Measurements from ENCODE around the gene PIK3CD.
"Not testable (repeated sequence)": the region's sequence is repeated elsewhere in the genome, so short reads cannot be mapped to it uniquely, and the experiment has no call there.

PIK3CD gene

GRCh38 chr1:9690440-9691107 lies 39.0 kb downstream of the PIK3CD start:
- no peak for DNase-seq

DNA sequence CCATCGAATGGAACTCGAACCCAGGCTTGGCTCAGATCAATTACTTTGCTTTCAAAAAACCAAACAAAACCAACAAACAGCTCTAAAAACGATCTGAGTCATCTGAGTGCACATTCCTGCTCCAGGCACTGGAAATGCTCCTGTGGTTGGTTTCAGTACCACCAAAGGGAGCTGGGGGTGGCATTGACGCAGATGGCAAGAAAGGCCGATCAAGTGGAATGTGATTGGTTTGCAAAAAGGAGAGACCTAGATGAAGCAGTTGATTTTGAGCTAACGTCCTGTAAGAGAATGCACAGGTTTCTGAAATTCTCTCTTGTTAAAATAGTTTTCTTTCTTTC lies 39.5 kb downstream of the PIK3CD start:
- no peak for DNase-seq

DNA sequence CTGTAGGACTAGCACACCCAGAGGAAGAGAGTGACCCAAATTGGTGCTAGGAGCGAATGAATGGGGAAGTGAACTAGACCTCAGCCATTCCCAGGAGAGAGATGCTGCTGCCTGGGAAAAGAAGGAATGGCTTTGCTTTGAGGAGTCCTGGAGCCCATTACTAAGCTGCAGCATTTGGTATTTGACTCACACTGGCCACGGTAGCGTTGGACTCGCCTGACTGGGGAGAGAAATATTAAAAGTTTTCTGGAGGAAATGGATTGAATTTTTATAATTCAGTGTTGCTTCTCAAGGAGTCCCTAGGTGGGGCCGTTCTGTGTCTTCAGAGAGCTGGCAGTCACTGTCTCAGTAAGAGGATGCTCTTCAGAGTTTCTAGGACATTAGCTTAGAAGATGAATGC lies 40.2 kb downstream of the PIK3CD start:
- DNase-seq: no peak

DNA sequence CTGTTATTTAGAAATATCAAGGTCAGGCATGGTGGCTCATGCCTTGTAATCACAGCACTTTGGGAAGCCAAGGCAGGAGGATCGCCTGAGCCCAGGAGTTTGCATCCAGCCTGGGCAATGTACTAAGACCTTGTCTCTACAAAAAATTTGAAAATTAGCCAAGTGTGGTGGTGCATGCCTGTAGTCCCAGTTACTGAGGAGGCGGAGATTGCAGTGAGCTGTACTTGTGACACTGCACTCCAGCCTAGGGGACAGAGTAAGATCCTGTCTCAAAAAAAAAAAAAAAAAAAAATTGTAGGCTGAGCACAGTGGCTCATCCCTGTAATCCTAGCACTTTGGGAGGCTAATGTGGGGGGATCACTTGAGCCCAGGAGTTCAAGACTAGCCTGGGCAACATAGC lies 45.3 kb downstream of the PIK3CD start:
- no peak for DNase-seq

DNA sequence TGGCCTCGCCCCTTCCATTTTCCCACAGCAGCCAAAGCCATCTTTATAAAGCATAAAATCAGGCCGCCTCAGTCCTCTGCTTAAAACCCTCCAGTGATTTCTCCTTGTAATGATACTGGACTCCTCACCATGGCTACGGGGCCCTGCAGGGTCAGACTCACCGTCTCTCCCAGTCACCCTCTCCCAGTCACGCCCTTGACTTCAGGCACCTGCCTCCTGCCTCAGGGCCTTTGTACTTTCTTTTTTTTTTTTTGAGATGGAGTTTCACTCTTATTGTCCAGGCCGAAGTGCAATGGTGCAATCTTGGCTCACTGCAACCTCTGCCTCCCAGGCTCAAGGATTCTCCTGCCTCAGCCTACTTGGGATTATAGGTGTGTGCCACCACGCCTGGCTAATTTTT lies 47.8 kb downstream of the PIK3CD start:
- no peak for DNase-seq

DNA sequence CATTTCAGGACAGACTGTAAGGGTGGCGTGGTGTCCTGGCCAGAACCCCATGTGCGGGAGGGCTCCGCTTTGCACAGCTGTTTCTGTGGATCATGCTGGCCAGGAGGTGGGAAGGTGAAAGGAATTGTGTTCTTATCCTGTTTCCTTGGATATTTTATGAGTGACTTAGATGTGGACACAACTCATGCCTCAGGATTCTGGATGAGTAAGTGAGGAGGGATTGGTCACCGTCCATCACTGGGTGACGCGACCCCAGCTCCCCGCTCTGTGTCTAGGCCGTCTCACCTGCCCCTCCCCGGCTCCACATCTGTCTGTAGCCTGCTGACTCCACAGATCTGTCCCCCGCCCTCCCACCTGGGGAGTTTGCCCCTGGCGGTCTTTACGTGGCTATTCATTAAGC lies 48.8 kb downstream of the PIK3CD start:
- DNase-seq: no peak

DNA sequence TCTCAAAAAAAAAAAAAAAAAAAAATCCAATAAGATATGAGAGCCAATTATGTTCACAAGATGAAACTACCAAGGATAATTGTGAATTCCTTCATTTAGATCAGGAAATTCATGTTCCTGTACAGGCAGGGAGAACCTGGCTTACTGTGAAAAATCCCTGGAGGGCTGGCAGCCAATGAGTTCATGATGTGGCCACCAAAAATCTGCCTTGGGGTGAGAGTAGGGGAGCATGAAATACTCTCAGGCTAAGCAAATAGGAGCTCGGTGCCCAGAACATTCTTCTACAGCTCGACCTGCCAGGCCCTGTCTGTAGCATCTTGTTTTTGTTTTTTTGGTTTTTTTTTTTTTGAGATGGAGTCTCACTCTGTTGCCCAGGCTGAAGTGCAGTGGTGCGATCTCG lies 50.1 kb downstream of the PIK3CD start:
- DNase-seq: no peak

DNA sequence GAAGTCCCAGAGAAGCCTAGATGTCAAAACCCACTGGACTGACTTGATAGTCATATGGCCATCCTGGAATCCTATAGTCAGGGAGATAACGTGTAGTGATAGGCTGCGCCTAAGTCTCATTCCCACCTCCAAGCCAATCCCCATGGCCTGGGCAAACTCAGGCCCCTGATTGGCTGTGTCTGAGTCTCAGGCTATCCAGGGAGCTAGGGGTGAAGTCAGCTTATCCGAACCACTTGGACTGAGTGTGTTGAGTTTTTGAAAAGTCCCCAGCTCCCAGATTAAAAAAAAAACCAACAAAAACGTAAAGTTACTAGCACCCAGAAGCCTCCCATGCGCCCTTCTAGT lies 51.6 kb downstream of the PIK3CD start:
- DNase-seq: no peak

GRCh38 chr1:9703681-9704080 lies 52.1 kb downstream of the PIK3CD start:
- no peak for DNase-seq

- no peak for DNase-seq
Observed at GRCh38 chr1:9705337-9706093, 54.0 kb downstream of the PIK3CD start.

- no peak for DNase-seq
Observed at GRCh38 chr1:9706178-9706577, 54.6 kb downstream of the PIK3CD start.

GRCh38 chr1:9710037-9710436 lies 58.5 kb downstream of the PIK3CD start:
- DNase-seq: no peak

DNA sequence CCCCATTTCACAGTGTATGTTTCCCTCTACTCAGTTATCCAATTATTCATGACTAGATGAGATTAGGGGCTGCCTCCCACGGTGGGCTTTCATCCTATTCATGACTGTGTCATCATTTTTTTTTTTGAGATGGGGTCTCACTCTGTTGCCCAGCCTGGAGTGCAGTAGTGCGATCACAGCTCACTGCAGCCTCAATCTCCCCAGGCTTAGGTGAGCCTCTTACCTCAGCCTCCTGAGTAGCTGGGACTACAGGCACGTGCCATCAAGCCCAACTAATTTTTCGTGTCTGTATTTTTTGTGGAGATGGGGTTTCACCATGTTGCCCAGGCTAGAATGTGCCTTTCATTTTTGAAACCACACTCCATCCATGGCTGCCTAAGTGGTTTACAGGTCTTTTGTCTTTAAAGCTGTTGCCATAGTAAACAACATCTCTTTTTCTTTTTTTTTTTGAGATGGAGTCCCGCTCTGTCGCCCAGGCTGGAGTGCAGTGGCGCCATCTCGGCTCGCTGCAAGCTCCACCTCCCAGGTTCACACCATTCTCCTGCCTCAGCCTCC lies 60.0 kb downstream of the PIK3CD start:
- no peak for DNase-seq

GRCh38 chr1:9712767-9713166 lies 61.2 kb downstream of the PIK3CD start:
- not testable (repeated sequence) for DNase-seq

- no peak for DNase-seq
Observed at GRCh38 chr1:9714257-9714718, 62.8 kb downstream of the PIK3CD start.

DNA sequence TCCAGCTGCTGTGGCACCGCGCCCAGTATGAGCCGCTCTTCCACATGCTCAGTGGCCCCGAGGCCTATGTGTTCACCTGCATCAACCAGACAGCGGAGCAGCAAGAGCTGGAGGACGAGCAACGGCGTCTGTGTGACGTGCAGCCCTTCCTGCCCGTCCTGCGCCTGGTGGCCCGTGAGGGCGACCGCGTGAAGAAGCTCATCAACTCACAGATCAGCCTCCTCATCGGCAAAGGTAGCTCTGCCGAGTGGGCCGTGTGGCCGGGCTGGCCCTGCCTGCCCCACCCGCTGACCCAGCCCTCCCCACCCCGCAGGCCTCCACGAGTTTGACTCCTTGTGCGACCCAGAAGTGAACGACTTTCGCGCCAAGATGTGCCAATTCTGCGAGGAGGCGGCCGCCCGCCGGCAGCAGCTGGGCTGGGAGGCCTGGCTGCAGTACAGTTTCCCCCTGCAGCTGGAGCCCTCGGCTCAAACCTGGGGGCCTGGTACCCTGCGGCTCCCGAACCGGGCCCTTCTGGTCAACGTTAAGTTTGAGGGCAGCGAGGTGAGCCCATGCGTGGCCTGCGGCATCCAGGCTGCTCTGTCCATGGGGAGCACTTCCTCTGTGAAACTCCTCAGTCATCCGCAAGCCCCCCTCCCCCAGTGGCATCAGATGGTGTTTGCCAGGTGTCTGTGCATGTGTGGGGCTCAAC lies 64.2 kb downstream of the PIK3CD start:
- no peak for DNase-seq

DNA sequence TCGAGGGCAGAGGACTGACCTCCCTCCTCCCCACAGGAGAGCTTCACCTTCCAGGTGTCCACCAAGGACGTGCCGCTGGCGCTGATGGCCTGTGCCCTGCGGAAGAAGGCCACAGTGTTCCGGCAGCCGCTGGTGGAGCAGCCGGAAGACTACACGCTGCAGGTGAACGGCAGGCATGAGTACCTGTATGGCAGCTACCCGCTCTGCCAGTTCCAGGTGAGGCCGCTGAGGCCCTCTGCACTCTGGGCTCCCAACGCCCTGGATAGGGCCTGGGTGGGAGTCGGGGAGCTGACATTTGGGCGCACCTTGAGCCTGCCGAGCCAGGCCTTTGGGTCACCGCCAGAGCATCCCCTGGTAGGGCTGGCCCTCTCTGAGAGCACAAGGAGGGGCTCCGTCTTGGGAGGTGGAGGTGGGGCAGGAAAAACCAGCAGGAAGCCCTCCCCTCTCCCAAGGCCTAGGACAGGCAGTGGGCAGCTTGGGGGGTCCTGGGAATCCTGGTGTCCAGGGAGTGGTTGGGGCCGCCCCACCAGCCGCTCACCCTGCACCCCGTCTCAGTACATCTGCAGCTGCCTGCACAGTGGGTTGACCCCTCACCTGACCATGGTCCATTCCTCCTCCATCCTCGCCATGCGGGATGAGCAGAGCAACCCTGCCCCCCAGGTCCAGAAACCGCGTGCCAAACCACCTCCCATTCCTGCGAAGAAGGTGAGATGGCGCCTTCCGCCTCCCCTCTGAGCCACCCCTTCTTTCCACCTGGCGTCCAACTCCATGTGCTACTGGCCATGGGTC lies 65.1 kb downstream of the PIK3CD start:
- no peak for DNase-seq

DNA sequence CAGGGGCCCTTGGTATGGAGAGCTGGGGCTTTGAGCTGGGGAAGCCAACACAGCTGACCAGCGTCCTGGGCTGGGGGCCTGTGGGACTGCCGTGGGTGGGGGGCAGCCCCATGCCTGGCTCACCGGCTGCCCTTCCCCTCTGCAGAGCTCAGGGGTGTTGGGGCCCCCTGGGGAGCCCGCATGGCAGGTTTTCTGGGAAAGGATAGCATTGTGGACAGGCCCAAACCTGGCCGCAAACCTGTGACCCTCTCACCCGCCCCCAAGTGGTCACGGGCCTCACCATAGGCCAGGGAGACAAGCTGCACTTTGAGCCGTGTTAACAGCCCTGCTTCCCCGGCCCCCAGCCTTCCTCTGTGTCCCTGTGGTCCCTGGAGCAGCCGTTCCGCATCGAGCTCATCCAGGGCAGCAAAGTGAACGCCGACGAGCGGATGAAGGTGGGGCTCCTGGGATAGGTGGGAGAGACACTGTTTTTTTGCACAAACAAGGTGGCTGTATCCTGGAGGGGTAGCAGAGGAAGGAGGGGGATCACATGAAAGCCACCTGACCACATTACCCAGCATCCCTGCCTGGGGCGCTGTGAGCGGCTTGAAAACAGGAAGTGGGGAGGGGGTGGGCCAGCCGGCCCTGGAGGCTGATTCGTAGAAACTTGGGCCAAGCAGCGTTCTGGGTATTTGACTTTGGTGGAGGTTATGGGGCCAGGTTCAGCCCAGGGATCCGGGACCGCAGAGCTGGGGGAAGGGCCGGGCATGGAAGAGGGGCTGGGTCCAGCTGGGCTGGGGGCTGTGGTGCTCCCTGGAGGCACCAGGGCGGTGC lies 65.9 kb downstream of the PIK3CD start:
- no peak for DNase-seq

DNA sequence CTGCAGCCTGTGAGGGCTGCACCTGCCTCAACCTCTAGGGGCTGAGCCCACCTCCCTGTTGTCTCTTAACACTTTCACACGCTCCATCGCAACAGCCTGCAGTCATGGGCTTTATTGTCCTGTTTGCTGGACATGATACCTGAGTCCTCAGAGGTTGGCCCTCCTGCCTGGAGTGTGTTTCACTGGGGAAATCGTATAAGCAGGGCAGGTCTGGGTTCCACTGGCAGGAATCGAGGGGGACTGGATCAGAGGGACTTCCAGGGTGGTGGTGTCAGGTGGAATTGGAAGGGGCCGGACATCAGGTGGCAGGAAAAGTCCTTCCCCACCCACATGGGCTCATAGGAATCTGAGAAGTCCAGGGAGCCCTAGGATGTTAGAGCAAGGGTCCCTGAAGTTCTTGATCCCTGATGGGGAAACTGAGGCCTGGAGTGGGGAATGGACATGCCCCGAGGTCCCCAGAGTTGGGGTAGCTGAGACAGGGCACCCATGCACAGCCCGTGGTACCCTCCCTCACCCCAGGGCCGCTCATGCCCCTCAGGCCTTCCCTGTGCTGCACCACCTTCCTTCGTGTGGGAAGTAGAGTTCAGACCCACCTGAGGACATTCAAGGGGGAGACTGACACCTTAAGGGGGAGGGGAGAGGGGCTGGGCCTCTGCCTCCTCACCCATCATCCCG lies 66.6 kb downstream of the PIK3CD start:
- DNase-seq: no peak

DNA sequence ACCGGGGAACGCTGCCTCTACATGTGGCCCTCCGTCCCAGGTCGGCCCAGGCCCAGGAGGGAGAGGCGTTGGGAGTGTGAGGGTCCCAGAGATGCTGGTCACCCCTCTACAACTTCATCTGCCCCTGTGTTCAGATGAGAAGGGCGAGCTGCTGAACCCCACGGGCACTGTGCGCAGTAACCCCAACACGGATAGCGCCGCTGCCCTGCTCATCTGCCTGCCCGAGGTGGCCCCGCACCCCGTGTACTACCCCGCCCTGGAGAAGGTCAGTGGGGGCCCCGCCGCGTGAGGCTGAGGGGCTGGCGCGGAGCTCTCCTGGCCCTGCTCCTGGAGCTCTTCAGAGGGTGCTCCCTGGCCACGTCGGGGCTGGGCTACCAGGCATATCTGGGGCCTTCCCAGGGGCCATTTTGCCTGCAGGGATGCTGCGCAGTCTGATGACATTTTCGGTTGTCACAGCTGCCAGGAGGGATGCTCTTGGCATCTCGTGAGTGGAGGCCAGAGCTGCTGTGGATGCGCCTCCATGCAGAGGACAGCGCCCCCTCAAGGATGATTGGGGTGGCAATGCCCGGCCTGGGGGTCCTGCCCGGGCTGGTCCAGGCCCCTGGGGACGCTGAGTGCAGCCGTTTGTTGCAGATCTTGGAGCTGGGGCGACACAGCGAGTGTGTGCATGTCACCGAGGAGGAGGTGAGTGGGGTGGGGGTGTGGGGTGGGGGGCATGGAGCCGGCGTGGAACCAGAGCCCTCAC lies 68.6 kb downstream of the PIK3CD start:
- DNase-seq: no peak

Data from NCI-H1417 treated with DMSO at 0.1 percent for 48 hours (cell line).